MM.1S (cell line): ENCODE measurements around the gene MRPL22.

Source experiments
- CTCF ChIP-seq: fragments of 300-600 bp; sonication (generic); IDR thresholded peaks from 2 replicates; pipeline ENCODE4 v1.5.1; 2016; ENCODE audit warnings: antibody characterized with exemption, low read length, mixed read lengths
- EZH2 ChIP-seq: fragments of 300-600 bp; sonication (generic); optimal IDR thresholded peaks from 2 replicates; pipeline ENCODE3; 2017; ENCODE audit warnings: low read depth, mild to moderate bottlenecking, antibody characterized with exemption, low read length, mixed read lengths
- EZH2phosphoT487 ChIP-seq: fragments of 300-600 bp; sonication (generic); IDR thresholded peaks from 2 replicates; pipeline ENCODE4 v1.6.1; 2018; ENCODE audit warnings: antibody characterized with exemption, low read length

GRCh38 chr5:154900066-154900465 lies 40.8 kb upstream of the MRPL22 start:
- TF ChIP-seq CTCF, result no peak
- no peak for TF ChIP-seq EZH2
- TF ChIP-seq EZH2phosphoT487, result no peak
